Spleen (tissue), 11 donors: ENCODE measurements around the gene TBC1D22B. TPM values are rescaled to one million over a fixed set of nuclear protein-coding genes. Genes with fewer than 3 reads are reported as not detected.

Experiments used
- DNase-seq: peaks from one replicate; pipeline ENCODE4 v3.0.0-alpha.2; 2020
- H3K27ac ChIP-seq, 8 donors: fragments of 200-600 bp; sonication (generic) in 7 of 8; 1 replicate in 4 of 8; 2 replicates in 4 of 8; pipeline versions ENCODE4 v1.5.0 to v1.8.0; 2016 to 2021; ENCODE audit warnings: inconsistent platforms in 4 of 8, mild to moderate bottlenecking in 4 of 8, moderate library complexity in 1 of 8
- H3K27me3 ChIP-seq, 7 donors: fragments of 200-600 bp; sonication (generic) in 6 of 7; replicated peaks in 1 of 7; 1 replicate in 4 of 7; 2 replicates in 3 of 7; pipeline versions ENCODE4 v1.5.0 to v1.8.0; 2016 to 2021; ENCODE audit warnings: inconsistent platforms in 3 of 7, mild to moderate bottlenecking in 1 of 7
- H3K36me3 ChIP-seq, 6 donors: fragments of 200-600 bp; sonication (generic) in 5 of 6; 1 replicate in 4 of 6; 2 replicates in 2 of 6; pipeline versions ENCODE4 v1.5.0 to v1.8.0; 2016 to 2021; ENCODE audit warnings: inconsistent platforms in 2 of 6
- H3K4me1 ChIP-seq, 6 donors: fragments of 200-600 bp; sonication (generic) in 5 of 6; 1 replicate in 3 of 6; 2 replicates in 3 of 6; pipeline versions ENCODE4 v1.5.0 to v1.8.0; 2016 to 2021; ENCODE audit warnings: inconsistent platforms in 3 of 6
- H3K4me3 ChIP-seq, 8 donors: fragments of 200-600 bp; sonication (generic) in 7 of 8; 1 replicate in 4 of 8; 2 replicates in 4 of 8; pipeline versions ENCODE4 v1.5.0 to v1.8.0; 2016 to 2021; ENCODE audit warnings: inconsistent platforms in 4 of 8, mild to moderate bottlenecking in 4 of 8, moderate library complexity in 2 of 8
- H3K9me3 ChIP-seq, 8 donors: fragments of 200-600 bp; sonication (generic) in 7 of 8; 1 replicate in 4 of 8; 2 replicates in 4 of 8; pipeline versions ENCODE4 v1.5.0 to v1.8.0; 2016 to 2021; ENCODE audit warnings: inconsistent platforms in 4 of 8
- POLR2A ChIP-seq, 3 donors: fragments of 450-650 bp; IDR thresholded peaks; one replicate each; pipeline ENCODE4 v1.5.1; 2017; ENCODE audit warnings: antibody characterized with exemption in 3 of 3, mild to moderate bottlenecking in 1 of 3
- POLR2AphosphoS5 ChIP-seq, 3 donors: sonication (generic); formaldehyde crosslinking; IDR thresholded peaks; one replicate each; pipeline ENCODE4 v1.5.1; 2017; ENCODE audit warnings: antibody characterized with exemption in 3 of 3
- WGBS, 5 donors: extraction: QIAGEN DNeasy Blood & Tissue Kit in 3 of 5; methylation state at CpG; one replicate each; pipeline versions ENCODE4 v1.1.5 to v1.1.7; 2013 to 2018; 5-methylcytosine and 5-hydroxymethylcytosine counted together
- intact Hi-C: fragments of 100-400 bp; cut with DNase I; formaldehyde crosslinking; loops from one replicate; pipeline ENCODE4 v1.15.0; 2023; ENCODE audit warnings: low total_unique reads
- polyA plus RNA-seq, 3 donors: library from polyadenylated mRNA; stranded (reverse); fragments of 200-250 nt; gene quantifications; one replicate each; pipeline ENCODE4 v1.2.1, GENCODE V29; 2013
- total RNA-seq, 7 donors: library from RNA; depleted of rRNA in 3 of 7; stranded (reverse); fragments of >200 nt in 3 of 7; fragmentation: NEBNext Ultra II Directional in 4 of 7; extraction: Animal tissue kit (Norgen Biotek cat#: 25700) in 4 of 7; gene quantifications; one replicate each; pipeline versions ENCODE4 v1.1.0 to v1.2.1, GENCODE V29; 2016 to 2021
- TF ChIP-seq, protein P1 (sequence below), 11 experiments: fragments of 200-600 bp in 7 of 11; fragments of 450-650 bp in 4 of 11; sonication (generic) in 4 of 11; IDR thresholded peaks in 8 of 11; conservative IDR thresholded peaks in 3 of 11; 1 replicate in 7 of 11; 2 replicates in 4 of 11; pipeline versions ENCODE4 v1.4.0 to v1.8.0; 2016 to 2021; ENCODE audit warnings: antibody characterized with exemption in 11 of 11, inconsistent platforms in 4 of 11, mild to moderate bottlenecking in 1 of 11
- donor health status: healthy with polysubstance abuse.
- donor health status: DM: no; HTN: no; CAD: no; lungs with moderate emphysema.
- donor health status: DM: no; HTN: no; CAD: no.
- donor health status: Bipolar disorder and iron deficiency.
- donor health status: healthy.
- donor health status: DM: no; HTN: no; CAD: no.
- donor health status: DM: yes; HTN: yes; CAD: no.

Gene TBC1D22B
- total and polyA plus RNA-seq, 10 donors, result 4.2 to 12.7 (median 9.4) TPM

DNA sequence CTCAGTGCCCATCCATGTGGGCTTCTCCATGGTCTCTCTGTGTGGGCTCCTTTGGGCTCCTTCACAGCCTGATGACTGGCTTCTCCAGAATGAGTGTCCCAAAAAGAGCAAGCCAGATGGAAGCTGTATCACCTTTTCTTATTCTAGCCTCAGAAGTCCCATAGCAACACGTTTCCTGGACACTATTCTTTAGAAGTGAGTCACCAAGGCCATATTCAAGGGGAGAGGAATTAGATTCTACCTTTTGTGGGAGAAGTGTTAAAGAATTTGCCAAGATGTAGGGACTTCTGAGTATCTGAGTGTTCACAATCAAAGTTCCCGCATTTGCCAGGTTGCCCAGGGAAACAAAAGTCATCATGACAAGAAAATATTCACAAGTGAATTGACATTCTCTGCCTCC lies 20.7 kb upstream of the TBC1D22B start:
- 77 to 91% (median 85%) methylated on average over 2 of the region's 2 CpGs for WGBS, 5 donors
- H3K4me1 ChIP-seq, result peaks cover 5 to 19% (median 15%) of the 10 kb centered on the region in 6 donors
- no peak overlapping the region for H3K4me3 ChIP-seq
- H3K9me3 ChIP-seq, result no peaks in the 10 kb centered on the region
- DNase-seq, result no peak
- H3K27me3 ChIP-seq, result no peaks in the 10 kb centered on the region
- TF ChIP-seq POLR2A (IDR thresholded peaks at IDR 0.05) (no peak), POLR2AphosphoS5 (IDR thresholded peaks at IDR 0.05) (no peak)
- H3K27ac ChIP-seq, result no peak overlapping the region
- intact Hi-C loops, result no loop called here
- no peaks in the 10 kb centered on the region for H3K36me3 ChIP-seq

DNA sequence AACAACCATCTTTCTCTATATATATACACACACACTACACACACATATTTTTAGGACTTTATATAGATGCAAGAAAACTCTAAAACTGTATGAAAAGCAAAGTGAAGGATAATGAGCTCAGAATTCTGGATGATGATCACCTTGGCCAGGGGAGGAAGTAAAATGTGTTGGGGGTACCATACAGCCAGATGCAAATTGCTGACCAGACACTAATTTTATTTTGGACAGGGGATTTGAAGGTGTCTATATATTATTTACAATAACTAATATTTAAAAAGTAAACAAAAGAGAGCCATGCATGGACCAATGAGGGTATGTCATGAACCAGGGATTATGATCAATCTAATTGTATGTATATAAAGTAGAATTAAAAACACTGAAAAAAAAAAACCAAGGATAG lies 19.8 kb upstream of the TBC1D22B start:
- intact Hi-C loops, result no loop called here
- no peak overlapping the region for H3K4me3 ChIP-seq
- DNase-seq, result no peak
- H3K36me3 ChIP-seq, result no peaks in the 10 kb centered on the region
- H3K27ac ChIP-seq, result no peak overlapping the region
- no peaks in the 10 kb centered on the region for H3K9me3 ChIP-seq
- peaks cover 5 to 19% (median 15%) of the 10 kb centered on the region in 6 donors for H3K4me1 ChIP-seq
- TF ChIP-seq POLR2AphosphoS5 (IDR thresholded peaks at IDR 0.05), result no peak
- TF ChIP-seq, protein P1, sequence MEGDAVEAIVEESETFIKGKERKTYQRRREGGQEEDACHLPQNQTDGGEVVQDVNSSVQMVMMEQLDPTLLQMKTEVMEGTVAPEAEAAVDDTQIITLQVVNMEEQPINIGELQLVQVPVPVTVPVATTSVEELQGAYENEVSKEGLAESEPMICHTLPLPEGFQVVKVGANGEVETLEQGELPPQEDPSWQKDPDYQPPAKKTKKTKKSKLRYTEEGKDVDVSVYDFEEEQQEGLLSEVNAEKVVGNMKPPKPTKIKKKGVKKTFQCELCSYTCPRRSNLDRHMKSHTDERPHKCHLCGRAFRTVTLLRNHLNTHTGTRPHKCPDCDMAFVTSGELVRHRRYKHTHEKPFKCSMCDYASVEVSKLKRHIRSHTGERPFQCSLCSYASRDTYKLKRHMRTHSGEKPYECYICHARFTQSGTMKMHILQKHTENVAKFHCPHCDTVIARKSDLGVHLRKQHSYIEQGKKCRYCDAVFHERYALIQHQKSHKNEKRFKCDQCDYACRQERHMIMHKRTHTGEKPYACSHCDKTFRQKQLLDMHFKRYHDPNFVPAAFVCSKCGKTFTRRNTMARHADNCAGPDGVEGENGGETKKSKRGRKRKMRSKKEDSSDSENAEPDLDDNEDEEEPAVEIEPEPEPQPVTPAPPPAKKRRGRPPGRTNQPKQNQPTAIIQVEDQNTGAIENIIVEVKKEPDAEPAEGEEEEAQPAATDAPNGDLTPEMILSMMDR (IDR thresholded peaks at IDR 0.05 in 8 of 11, conservative IDR thresholded peaks at IDR 0.05 in 3 of 11), result no peak
- TF ChIP-seq POLR2A (IDR thresholded peaks at IDR 0.05), result no peak
- no peaks in the 10 kb centered on the region for H3K27me3 ChIP-seq

DNA sequence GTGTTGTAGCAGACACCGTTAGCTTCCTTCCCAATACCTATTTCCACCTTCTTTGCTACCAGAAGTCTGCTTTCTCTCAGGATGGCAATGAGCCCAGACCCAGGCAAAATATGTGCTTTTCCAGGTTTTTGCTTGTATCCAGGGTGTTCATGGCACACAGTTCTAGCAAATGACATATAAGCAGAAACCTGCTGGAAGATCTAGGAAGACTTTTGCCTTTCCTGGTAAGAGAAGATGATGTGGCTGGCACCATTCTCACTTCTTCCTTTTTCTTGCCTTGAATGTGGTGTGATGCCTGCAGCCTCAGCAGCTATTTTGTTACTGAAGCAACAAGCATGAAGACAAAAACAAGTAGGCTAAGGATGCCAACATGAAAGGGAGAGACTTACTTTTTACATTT lies 19.2 kb upstream of the TBC1D22B start:
- WGBS, 5 donors, result 66 to 89% (median 69%) methylated on average over 1 of the region's 1 CpG
- Histone ChIP-seq H3K4me3 (no peak overlapping the region), H3K4me1 (peaks cover 5 to 19% (median 15%) of the 10 kb centered on the region in 6 donors), H3K27me3 (no peaks in the 10 kb centered on the region), H3K27ac (no peak overlapping the region), H3K9me3 (no peaks in the 10 kb centered on the region), H3K36me3 (no peaks in the 10 kb centered on the region)
- intact Hi-C loops, result no loop called here
- DNase-seq, result no peak
- no peak for TF ChIP-seq POLR2AphosphoS5 (IDR thresholded peaks at IDR 0.05)
- no peak for TF ChIP-seq POLR2A (IDR thresholded peaks at IDR 0.05)
- TF ChIP-seq, protein P1 (IDR thresholded peaks at IDR 0.05 in 8 of 11, conservative IDR thresholded peaks at IDR 0.05 in 3 of 11), result no peak

DNA sequence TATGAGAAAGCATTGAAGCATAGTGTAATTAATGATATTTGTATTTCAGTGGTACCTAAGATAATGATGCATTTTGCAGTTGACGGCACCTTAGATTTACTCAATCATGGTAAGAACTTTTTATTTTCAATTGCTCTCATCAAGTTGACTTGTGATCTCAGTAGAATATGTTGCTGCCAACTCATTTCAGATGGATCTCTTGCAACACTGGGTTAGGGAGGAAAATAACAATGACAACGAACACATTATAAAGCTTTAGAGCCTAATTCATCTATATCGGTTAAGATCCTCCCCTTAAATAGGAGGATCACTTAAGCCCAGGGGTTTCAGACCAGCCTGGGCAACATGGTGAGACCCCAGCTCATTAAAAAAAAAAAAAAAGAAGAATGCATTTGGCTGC lies 18.0 kb upstream of the TBC1D22B start:
- TF ChIP-seq POLR2A (IDR thresholded peaks at IDR 0.05) (no peak), POLR2AphosphoS5 (IDR thresholded peaks at IDR 0.05) (no peak)
- TF ChIP-seq, protein P1 (IDR thresholded peaks at IDR 0.05 in 8 of 11, conservative IDR thresholded peaks at IDR 0.05 in 3 of 11), result no peak
- Histone ChIP-seq H3K36me3 (no peaks in the 10 kb centered on the region), H3K27me3 (no peaks in the 10 kb centered on the region), H3K9me3 (no peaks in the 10 kb centered on the region), H3K4me3 (no peak overlapping the region), H3K27ac (peak overlapping the region in 7 of 8 donors; percentile 58 to 69 (median 62)), H3K4me1 (peaks cover 5 to 28% (median 15%) of the 10 kb centered on the region in 6 donors)
- intact Hi-C loops, result no loop called here
- no peak for DNase-seq
- 67 to 84% (median 75%) methylated on average over 3 of the region's 3 CpGs for WGBS, 5 donors
